IPS DF 4.7 (cell line): ENCODE results near the gene ABLIM2.

Source experiments
- DNase-seq: peaks from one replicate; pipeline ENCODE4 v3.0.0-alpha.2; 2013; ENCODE audit warnings: low spot score; ENCODE audit errors: extremely low read depth

Gene ABLIM2

GRCh38 chr4:8192748-8193738 lies 34.4 kb upstream of the ABLIM2 start:
- no peak for DNase-seq

- DNase-seq = no peak
Measured at GRCh38 chr4:8191136-8191747, 32.6 kb upstream of the ABLIM2 start.

GRCh38 chr4:8189551-8190466 lies 31.2 kb upstream of the ABLIM2 start:
- DNase-seq = no peak

DNA sequence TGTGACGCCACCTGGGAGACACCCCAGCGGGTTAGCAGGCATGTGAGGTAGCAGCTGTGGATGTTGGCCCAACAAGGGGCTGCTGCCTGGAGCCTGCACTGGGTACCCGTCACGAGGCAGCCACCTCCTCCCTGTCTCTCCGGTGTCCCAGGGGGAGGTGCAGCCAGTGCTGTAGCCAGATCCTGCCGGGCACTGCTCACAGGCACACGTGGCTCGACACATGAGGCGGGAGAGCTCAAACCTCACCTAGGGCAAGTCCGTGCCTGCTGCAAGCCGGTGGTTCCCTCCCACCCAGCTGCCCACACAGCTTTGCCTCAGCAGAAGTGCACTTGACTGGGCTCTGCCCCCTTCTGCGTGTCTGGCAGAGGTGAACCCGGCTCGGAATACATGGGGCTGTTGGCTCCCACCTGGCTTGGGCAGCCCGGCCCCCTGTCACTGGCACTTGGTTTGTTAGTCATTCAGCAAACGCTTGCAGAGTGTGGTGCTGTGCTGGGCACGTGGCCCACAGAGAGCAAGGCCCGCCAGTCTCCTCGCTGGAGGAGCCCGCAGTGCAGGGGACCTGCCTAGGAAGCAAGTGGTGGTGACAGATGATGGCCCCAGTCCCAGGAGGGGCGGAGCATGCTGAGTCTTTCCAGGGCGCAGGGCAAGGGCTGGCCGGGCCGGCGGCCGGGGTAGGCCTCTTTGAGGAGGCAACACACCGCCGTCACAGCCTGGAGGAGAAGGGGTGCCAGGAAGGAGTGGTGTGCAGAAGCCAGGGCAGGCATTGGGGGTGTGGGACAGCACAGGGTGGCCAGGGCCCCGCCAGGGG lies 30.3 kb upstream of the ABLIM2 start:
- DNase-seq = no peak

DNA sequence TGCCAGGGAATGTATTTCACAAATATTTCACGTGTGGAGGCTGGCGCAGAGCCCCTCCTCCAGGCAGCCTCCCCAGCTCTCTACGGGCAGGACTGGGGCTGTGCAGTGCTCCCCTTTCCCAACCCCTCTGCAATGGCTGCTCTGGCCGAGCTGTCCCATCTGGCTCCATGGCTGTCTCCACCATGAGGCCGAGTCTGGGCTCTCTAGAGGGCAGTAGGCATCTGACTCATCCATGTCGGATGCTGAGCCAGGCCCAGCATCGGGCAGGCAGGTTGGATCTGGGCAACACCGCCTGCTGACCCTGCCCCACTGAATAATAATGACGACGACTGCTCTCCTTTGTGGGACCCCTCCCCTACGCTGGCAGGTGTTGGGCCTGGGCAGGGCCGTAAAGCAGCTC lies 29.5 kb upstream of the ABLIM2 start:
- DNase-seq = no peak

DNA sequence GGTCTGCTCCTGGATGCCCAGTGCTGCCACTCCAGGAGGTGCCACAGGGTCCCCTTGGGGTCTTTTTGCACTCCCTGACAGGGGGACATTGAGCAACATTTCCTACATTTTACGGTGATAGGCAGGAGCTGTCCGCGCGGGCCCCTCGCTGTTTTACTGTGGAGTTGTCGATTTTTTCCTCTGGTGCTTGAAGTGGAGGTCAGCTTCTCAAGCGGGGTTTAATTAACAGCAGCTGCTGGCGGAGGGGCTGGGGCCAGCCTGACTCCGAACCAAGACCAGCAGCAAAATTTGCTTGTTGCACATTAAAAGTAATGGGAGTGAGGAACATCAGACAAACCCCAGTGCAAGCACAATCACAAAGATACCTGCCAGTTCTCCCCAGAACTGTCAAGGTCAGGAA lies 27.3 kb upstream of the ABLIM2 start:
- no peak for DNase-seq

- DNase-seq = no peak
Measured at GRCh38 chr4:8185295-8185694, 26.7 kb upstream of the ABLIM2 start.

- DNase-seq = no peak
Measured at GRCh38 chr4:8184061-8184460, 25.4 kb upstream of the ABLIM2 start.

- DNase-seq = no peak
Measured at GRCh38 chr4:8182858-8183725, 24.5 kb upstream of the ABLIM2 start.

DNA sequence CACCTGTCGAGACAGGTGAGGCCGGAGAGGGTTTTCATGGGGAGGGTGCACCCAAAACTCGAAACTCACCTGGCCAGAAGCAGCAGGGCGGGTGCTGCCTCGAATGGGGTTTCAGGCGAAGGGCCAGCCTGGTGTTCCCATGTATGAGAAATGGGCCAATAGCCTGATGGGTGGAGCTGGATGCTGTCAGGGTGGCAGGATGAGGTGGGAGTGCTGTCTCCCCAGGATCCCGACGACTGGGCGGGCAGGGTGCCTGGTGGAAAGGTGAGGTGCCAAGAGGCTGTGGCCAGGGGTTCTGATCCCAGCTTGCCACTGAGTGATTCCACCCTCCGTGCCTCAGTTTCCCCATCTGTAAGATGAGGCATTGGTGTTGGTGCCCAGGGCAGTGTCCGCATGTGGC lies 23.7 kb upstream of the ABLIM2 start:
- no peak for DNase-seq

DNA sequence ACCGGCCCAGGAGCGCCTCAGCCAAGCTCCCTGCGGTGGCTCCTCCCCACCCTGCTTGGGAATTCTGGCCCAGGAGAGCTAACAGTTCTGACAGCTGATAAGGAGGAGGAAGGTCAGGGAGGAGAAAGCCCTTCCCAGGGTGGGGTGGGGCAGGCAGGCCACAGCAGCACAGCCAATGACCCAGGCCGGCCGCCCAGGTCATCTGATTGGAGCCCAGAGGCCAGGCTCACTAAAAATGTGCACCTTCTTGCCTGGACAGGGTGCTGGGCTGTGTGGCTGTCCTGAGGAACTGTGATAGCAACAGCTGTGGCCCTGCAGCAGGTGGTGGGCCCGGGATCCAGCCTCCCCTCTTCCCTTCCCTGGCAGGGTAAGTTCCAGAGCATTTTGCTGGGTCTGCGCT lies 23.2 kb upstream of the ABLIM2 start:
- no peak for DNase-seq

DNA sequence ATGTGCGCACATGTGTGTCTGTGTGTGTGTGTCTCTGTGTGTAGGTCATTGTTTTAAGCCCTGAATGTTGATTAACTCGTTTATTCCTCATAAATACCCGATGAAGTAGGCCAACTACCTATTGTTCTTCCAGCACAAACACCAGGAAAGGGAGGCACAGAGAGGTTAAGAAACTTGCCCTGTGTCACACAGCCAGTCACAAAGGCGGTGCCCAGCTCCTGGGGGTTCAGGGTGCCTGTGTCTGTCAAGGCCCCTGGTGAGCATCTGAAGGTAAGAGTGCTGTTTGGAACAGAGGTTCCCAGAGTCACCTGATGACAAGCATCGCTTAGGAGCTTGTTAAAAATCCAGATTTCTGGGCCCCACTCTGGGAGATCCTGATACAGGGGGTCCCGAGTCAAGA lies 22.5 kb upstream of the ABLIM2 start:
- DNase-seq = no peak

GRCh38 chr4:8180310-8181093 lies 21.9 kb upstream of the ABLIM2 start:
- DNase-seq = no peak

DNA sequence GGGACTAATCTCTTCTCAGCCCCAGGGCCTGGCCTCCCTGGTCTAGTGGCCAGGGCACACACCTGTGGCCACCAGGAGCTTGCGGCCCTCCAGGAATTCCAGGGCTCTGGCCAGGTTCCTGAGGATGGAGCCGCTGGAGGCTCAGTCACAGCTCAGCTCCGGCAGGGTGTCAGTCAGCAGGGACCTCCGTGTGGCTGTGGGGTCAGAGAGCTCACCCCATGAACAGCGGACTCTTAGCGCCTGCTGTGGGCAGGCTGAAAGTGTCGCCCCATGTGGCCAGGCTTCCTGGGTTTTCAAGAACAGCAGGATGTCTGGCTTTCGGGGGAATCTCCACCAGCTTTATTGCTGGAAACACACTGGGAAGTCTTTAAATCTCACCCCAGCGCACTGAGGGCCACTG lies 21.2 kb upstream of the ABLIM2 start:
- DNase-seq = no peak

GRCh38 chr4:8179074-8179473 lies 20.5 kb upstream of the ABLIM2 start:
- no peak for DNase-seq

DNA sequence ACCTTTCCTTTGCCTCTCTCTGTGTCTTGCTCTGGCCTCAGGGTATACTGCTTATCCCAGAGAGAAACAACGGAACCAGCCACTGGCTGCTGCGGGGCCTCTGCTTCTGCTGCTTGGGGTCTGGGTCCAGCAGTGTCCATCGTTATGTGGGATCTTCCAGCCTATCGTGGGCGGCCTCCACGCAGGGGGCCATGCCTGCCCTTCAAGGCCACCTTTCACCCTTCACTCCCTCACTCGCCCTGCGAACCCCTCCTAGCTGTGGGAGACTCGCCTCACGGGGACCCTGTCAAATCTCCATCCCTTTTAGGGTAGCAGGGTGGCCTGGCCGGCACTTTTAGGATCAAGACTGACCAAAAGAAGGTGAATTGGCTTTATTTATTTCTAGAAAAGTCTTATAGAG lies 19.3 kb upstream of the ABLIM2 start:
- DNase-seq = no peak

DNA sequence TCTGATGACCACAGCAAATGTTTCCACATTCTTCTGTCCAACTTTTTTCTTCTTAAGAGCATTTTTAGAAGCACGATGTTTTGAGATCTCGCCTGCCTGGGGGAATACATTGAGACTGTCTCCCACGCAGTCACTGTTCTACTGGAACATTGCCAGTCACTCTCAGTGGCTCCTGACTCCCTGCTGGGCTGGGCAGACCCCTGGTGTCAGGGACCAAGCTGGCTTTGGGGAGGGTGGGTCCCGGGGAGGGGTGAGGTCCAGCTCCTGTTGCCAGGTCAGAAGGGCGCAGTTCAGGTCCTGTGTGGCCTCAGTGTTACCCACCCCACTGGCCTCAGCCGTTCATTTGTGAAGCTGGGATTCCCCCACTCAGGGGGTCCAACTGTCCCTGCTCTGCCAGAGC lies 18.9 kb upstream of the ABLIM2 start:
- DNase-seq = no peak

- no peak for DNase-seq
Measured at GRCh38 chr4:8176547-8177399, 18.2 kb upstream of the ABLIM2 start.
